CD4-positive, CD25-positive, alpha-beta regulatory T cell (primary cell): ENCODE results near the gene CD164. TPM values are rescaled to one million over a fixed set of nuclear protein-coding genes. Genes with fewer than 3 reads are reported as not detected.
A peak's percentile ranks its signal among the peaks of the same experiment; 100 is the strongest.

ENCODE experiments used
- ATAC-seq, 2 donors: fragments of 150-1000 bp; cut with Tn5 transposase; one replicate each; pipeline ENCODE4 v1.10.0; 2021; ENCODE audit warnings: low read depth in 2 of 2, moderate number of reproducible peaks in 2 of 2, moderate library complexity in 1 of 2
- DNase-seq, 3 donors: peaks; one replicate each; pipeline versions ENCODE4 v3.0.0 to v3.0.0-alpha.2; 2012 to 2022; ENCODE audit warnings: mixed read lengths in 1 of 3
- H3K27ac ChIP-seq: one replicate; pipeline ENCODE4 v1.7.0; 2013; ENCODE audit warnings: mild to moderate bottlenecking, low read length; ENCODE audit not compliant: insufficient read depth, poor library complexity, severe bottlenecking
- H3K27me3 ChIP-seq: one replicate; pipeline ENCODE4 v1.7.0; 2013; ENCODE audit warnings: low read length; ENCODE audit not compliant: control insufficient read depth, insufficient read depth
- H3K36me3 ChIP-seq: one replicate; pipeline ENCODE4 v1.7.0; 2013; ENCODE audit warnings: mild to moderate bottlenecking, low read length, moderate library complexity; ENCODE audit not compliant: control insufficient read depth, insufficient read depth
- H3K4me1 ChIP-seq: 2 replicates; pipeline ENCODE4 v1.7.0; 2013; ENCODE audit warnings: mild to moderate bottlenecking, low read length; ENCODE audit not compliant: insufficient read depth, control insufficient read depth, poor library complexity, severe bottlenecking
- H3K4me3 ChIP-seq: one replicate; pipeline ENCODE4 v1.7.0; 2013; ENCODE audit warnings: low read depth, mild to moderate bottlenecking, low read length, moderate library complexity
- H3K9me3 ChIP-seq, 2 experiments: 1 replicate in 1 of 2; 2 replicates in 1 of 2; pipeline ENCODE4 v1.7.0; 2013; ENCODE audit warnings: low read length in 2 of 2, mild to moderate bottlenecking in 1 of 2, moderate library complexity in 1 of 2; ENCODE audit not compliant: control insufficient read depth in 2 of 2
- H3K27ac Mint-ChIP-seq, 3 donors: one replicate each; pipeline ENCODE4 v1.8.0; 2020 to 2022; ENCODE audit warnings: mild to moderate bottlenecking in 3 of 3, mixed read lengths in 3 of 3, moderate library complexity in 2 of 3
- H3K27me3 Mint-ChIP-seq: one replicate; pipeline ENCODE4 v1.8.0; 2022; ENCODE audit warnings: mild to moderate bottlenecking, mixed read lengths
- H3K36me3 Mint-ChIP-seq: one replicate; pipeline ENCODE4 v1.8.0; 2020; ENCODE audit warnings: mixed read lengths
- H3K4me1 Mint-ChIP-seq, 4 donors: one replicate each; pipeline ENCODE4 v1.8.0; 2020 to 2022; ENCODE audit warnings: mixed read lengths in 4 of 4, mild to moderate bottlenecking in 1 of 4
- H3K4me3 Mint-ChIP-seq, 4 donors: one replicate each; pipeline ENCODE4 v1.8.0; 2020 to 2022; ENCODE audit warnings: mild to moderate bottlenecking in 4 of 4, mixed read lengths in 4 of 4, moderate library complexity in 3 of 4
- H3K9me3 Mint-ChIP-seq, 7 donors: one replicate each; pipeline ENCODE4 v1.8.0; 2020 to 2022; ENCODE audit warnings: mixed read lengths in 7 of 7, mild to moderate bottlenecking in 3 of 7, moderate library complexity in 2 of 7
- polyA plus RNA-seq, 4 donors: library from polyadenylated mRNA; unstranded; fragments of 300-500 nt; fragmentation: Illumina TruSeq; gene quantifications; one replicate each; pipeline ENCODE4 v1.2.3, GENCODE V29; 2021
- total RNA-seq: library from RNA; stranded (reverse); gene quantifications from one replicate; pipeline ENCODE4 v1.2.3, GENCODE V29; 2022

The CD164 gene
- total and polyA plus RNA-seq, 5 donors from 2014 or later = 187 to 364 (median 339) TPM

- Histone ChIP-seq H3K36me3 (no peaks in the 10 kb centered on the region), H3K27ac (no peak overlapping the region), H3K4me3 (no peak overlapping the region), H3K4me1 (no peaks in the 10 kb centered on the region), H3K27me3 (no peaks in the 10 kb centered on the region), H3K9me3 (no peaks in the 10 kb centered on the region)
- no peak overlapping the region for H3K27ac Mint-ChIP-seq
- ATAC-seq = no peak
- H3K4me3 Mint-ChIP-seq = no peak overlapping the region
- H3K27me3 Mint-ChIP-seq = no peaks in the 10 kb centered on the region
- peaks cover 0 to 2% (median 0%) of the 10 kb centered on the region in 7 donors for H3K9me3 Mint-ChIP-seq
- peaks cover 0 to 5% (median under 1%) of the 10 kb centered on the region in 4 donors for H3K4me1 Mint-ChIP-seq
- DNase-seq = no peak
- no peaks in the 10 kb centered on the region for H3K36me3 Mint-ChIP-seq
Observed at GRCh38 chr6:109328629-109329028, 53.6 kb downstream of the CD164 start.

DNA sequence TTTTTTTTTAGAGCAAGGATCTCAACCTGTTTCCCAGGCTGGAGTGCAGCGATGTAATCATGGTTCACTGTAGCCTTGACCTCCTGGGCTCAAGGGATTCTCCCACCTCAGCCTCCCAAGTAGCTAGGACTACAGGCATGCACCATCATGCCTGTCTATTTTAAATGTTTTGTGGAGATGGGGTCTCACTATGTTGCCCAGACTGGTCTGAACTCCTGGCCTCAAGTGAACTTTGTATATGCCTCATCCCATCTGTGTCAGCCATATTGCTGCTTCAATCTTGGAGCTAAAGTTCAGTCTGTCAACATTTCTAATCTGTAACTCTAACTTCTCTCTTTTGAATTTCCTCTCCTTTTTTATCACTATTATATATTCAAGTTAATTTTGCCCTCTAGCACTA, 54.3 kb downstream of the CD164 start:
- Histone ChIP-seq H3K36me3 (no peaks in the 10 kb centered on the region), H3K4me1 (no peaks in the 10 kb centered on the region), H3K27me3 (no peaks in the 10 kb centered on the region), H3K27ac (no peak overlapping the region), H3K9me3 (no peaks in the 10 kb centered on the region), H3K4me3 (no peak overlapping the region)
- ATAC-seq = no peak
- Mint-ChIP-seq H3K9me3 (peaks cover 0 to 2% (median 0%) of the 10 kb centered on the region in 7 donors), H3K4me3 (no peak overlapping the region), H3K27ac (no peak overlapping the region), H3K36me3 (no peaks in the 10 kb centered on the region), H3K27me3 (no peaks in the 10 kb centered on the region), H3K4me1 (peaks cover 0 to 9% (median under 1%) of the 10 kb centered on the region in 4 donors)
- no peak for DNase-seq

- H3K27ac ChIP-seq = no peak overlapping the region
- H3K4me1 ChIP-seq = peaks cover 5% of the 10 kb centered on the region
- H3K4me1 Mint-ChIP-seq = peaks cover 0 to 10% (median 3%) of the 10 kb centered on the region in 4 donors
- H3K9me3 ChIP-seq = no peaks in the 10 kb centered on the region
- DNase-seq (no peak), ATAC-seq (no peak)
- no peaks in the 10 kb centered on the region for H3K27me3 ChIP-seq
- H3K27me3 Mint-ChIP-seq = no peaks in the 10 kb centered on the region
- H3K27ac Mint-ChIP-seq = no peak overlapping the region
- H3K36me3 Mint-ChIP-seq = no peaks in the 10 kb centered on the region
- no peak overlapping the region for H3K4me3 Mint-ChIP-seq
- H3K9me3 Mint-ChIP-seq = peaks cover 0 to 2% (median 0%) of the 10 kb centered on the region in 7 donors
- no peaks in the 10 kb centered on the region for H3K36me3 ChIP-seq
- no peak overlapping the region for H3K4me3 ChIP-seq
Observed at GRCh38 chr6:109327491-109327890, 54.8 kb downstream of the CD164 start.

DNA sequence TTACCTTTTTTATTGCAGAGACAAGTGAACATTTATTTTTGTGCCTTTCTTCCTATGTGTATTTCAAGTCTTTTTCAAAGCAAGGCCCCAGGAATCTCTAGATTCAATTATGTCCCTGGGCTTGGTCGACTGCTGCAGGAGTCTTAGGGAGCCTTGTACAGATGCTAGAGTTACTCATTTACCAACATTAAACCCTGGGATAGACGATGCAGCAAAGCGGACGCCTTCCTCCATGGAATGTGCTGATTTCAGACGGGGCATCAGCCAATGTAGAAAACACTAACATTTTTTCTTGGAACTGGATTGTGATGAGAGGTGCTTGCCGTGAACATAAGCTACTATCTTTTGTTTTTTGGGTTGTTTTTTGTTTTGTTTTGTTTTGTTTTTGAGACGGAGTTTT, 55.9 kb downstream of the CD164 start:
- Mint-ChIP-seq H3K27me3 (peaks cover under 1% of the 10 kb centered on the region), H3K9me3 (peaks cover 0 to 2% (median 0%) of the 10 kb centered on the region in 7 donors), H3K4me3 (no peak overlapping the region), H3K27ac (no peak overlapping the region), H3K4me1 (peaks cover 0 to 6% (median 3%) of the 10 kb centered on the region in 4 donors), H3K36me3 (no peaks in the 10 kb centered on the region)
- peaks cover 5% of the 10 kb centered on the region for H3K4me1 ChIP-seq
- H3K27ac ChIP-seq = no peak overlapping the region
- H3K9me3 ChIP-seq = no peaks in the 10 kb centered on the region
- ATAC-seq = no peak
- no peaks in the 10 kb centered on the region for H3K36me3 ChIP-seq
- no peak overlapping the region for H3K4me3 ChIP-seq
- no peaks in the 10 kb centered on the region for H3K27me3 ChIP-seq
- no peak for DNase-seq

GRCh38 chr6:109325400-109325801, 56.9 kb downstream of the CD164 start:
- H3K27ac ChIP-seq = no peak overlapping the region
- DNase-seq = no peak
- H3K27ac Mint-ChIP-seq = no peak overlapping the region

DNA sequence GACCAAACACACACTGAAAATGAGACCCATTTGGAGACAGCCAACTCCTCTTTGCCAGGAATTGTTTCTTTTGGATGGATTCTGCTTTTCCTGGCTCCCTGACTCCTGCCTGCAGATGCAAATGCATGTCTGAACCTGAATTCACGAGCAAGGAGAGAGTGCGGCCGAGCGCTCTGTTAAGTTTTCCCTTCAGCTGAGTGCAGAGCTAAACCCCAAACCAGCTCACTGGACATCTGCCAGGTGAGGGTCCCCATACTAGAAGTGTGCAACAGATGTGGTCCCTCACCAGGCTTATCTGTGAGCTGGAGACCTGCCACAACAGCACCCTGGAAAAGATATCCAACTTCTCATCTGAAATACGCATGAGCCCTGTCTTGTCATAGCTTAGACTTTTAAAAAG, 59.0 kb downstream of the CD164 start:
- peaks cover 0 to 2% (median 0%) of the 10 kb centered on the region in 7 donors for H3K9me3 Mint-ChIP-seq
- H3K4me3 Mint-ChIP-seq = no peak overlapping the region
- no peak overlapping the region for H3K4me3 ChIP-seq
- peaks cover 0 to 6% (median 2%) of the 10 kb centered on the region in 4 donors for H3K4me1 Mint-ChIP-seq
- H3K27ac ChIP-seq = no peak overlapping the region
- no peak overlapping the region for H3K27ac Mint-ChIP-seq
- DNase-seq (no peak), ATAC-seq (no peak)
- H3K4me1 ChIP-seq = peaks cover 5% of the 10 kb centered on the region
- peaks cover 2% of the 10 kb centered on the region for H3K27me3 ChIP-seq
- H3K36me3 Mint-ChIP-seq = no peaks in the 10 kb centered on the region
- no peaks in the 10 kb centered on the region for H3K36me3 ChIP-seq
- no peaks in the 10 kb centered on the region for H3K9me3 ChIP-seq
- peaks cover 15% of the 10 kb centered on the region for H3K27me3 Mint-ChIP-seq

More at GRCh38 chr6:109325400-109325801, 56.9 kb downstream of the CD164 start:
- no peaks in the 10 kb centered on the region for H3K27me3 ChIP-seq
- no peaks in the 10 kb centered on the region for H3K36me3 ChIP-seq
- Mint-ChIP-seq H3K36me3 (no peaks in the 10 kb centered on the region), H3K27me3 (peaks cover 5% of the 10 kb centered on the region), H3K4me3 (no peak overlapping the region), H3K4me1 (peaks cover 0 to 6% (median 3%) of the 10 kb centered on the region in 4 donors), H3K9me3 (peaks cover 0 to 2% (median 0%) of the 10 kb centered on the region in 7 donors)
- peaks cover 5% of the 10 kb centered on the region for H3K4me1 ChIP-seq
- H3K9me3 ChIP-seq = no peaks in the 10 kb centered on the region
- no peak for ATAC-seq
- H3K4me3 ChIP-seq = no peak overlapping the region

DNA sequence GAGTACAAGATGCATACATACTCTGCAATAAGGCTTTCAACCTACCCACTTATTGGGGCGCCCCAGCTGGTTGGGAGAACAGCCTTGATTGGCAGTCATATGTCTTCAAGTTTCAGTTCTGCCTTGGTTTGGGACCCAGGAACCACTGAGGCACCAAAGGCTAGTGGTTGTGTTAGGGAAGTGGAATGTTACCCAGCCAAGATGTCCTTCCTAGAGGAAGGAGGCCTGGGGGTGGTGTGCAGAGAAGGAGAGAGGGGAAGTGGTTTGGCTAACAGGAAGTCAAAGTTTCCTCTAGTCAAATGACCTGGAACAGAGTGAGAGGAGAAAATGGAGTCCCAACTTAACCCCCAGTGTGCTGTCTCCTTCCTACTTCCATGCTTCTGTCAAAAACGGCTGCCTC, 59.4 kb downstream of the CD164 start:
- Histone ChIP-seq H3K27ac (no peak overlapping the region), H3K36me3 (no peaks in the 10 kb centered on the region), H3K4me3 (no peak overlapping the region), H3K27me3 (peaks cover 2% of the 10 kb centered on the region), H3K4me1 (peaks cover 5% of the 10 kb centered on the region), H3K9me3 (no peaks in the 10 kb centered on the region)
- no peak overlapping the region for H3K4me3 Mint-ChIP-seq
- peaks cover 0 to 6% (median 2%) of the 10 kb centered on the region in 4 donors for H3K4me1 Mint-ChIP-seq
- H3K9me3 Mint-ChIP-seq = peaks cover 0 to 2% (median 0%) of the 10 kb centered on the region in 7 donors
- ATAC-seq (no peak), DNase-seq (no peak)
- peaks cover 19% of the 10 kb centered on the region for H3K27me3 Mint-ChIP-seq
- H3K27ac Mint-ChIP-seq = peak overlapping the region in 1 of 3 donors; percentile 17
- H3K36me3 Mint-ChIP-seq = no peaks in the 10 kb centered on the region

DNA sequence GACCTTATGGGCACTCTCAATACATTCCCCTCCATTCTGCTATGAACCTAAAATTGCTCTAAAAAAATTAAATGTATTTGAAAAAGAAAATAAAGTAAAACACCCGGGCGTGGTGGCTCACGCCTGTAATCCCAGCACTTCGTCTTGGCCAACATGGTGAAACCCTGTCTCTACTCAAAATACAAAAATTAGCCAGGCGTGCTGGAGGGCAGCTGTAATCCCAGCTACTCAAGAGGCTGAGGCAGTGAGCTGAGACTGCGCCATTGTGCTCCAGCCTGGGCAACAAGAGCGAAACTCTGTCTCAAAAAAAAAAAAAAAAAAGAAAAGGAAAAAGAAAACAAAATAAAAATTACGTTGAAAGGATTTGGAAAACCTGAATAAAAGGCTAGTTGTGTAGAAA, 60.5 kb downstream of the CD164 start:
- peaks cover 2% of the 10 kb centered on the region for H3K27me3 ChIP-seq
- Mint-ChIP-seq H3K27ac (no peak overlapping the region), H3K27me3 (peaks cover 30% of the 10 kb centered on the region), H3K9me3 (peaks cover 0 to 1% (median 0%) of the 10 kb centered on the region in 7 donors), H3K36me3 (no peaks in the 10 kb centered on the region), H3K4me3 (no peak overlapping the region), H3K4me1 (peaks cover 0 to 6% (median 2%) of the 10 kb centered on the region in 4 donors)
- H3K9me3 ChIP-seq = no peaks in the 10 kb centered on the region
- DNase-seq (no peak), ATAC-seq (no peak)
- no peak overlapping the region for H3K27ac ChIP-seq
- no peaks in the 10 kb centered on the region for H3K36me3 ChIP-seq
- H3K4me3 ChIP-seq = no peak overlapping the region
- peaks cover 5% of the 10 kb centered on the region for H3K4me1 ChIP-seq
